SK-N-SH treated with all-trans-retinoic acid at 6 μM for 48 hours (cell line): ENCODE data around the gene LRRC56.

ENCODE experiments used
- ATAC-seq: fragments of 200-7000 bp; cut with Tn5 transposase; 3 replicates; pipeline ENCODE4 v1.9.1; 2020; ENCODE audit warnings: mild to moderate bottlenecking, moderate library complexity
- ARNTL ChIP-seq: fragments of 450-650 bp; formaldehyde crosslinking; IDR thresholded peaks from 2 replicates; pipeline ENCODE4 v1.5.0; 2020; ENCODE audit warnings: low read depth, mild to moderate bottlenecking, moderate library complexity, borderline replicate concordance
- BACH2 ChIP-seq: fragments of 250-450 bp; sonication (Bioruptor Pico); IDR thresholded peaks from 2 replicates; pipeline ENCODE4 v1.9.0; 2021; ENCODE audit warnings: mild to moderate bottlenecking, borderline replicate concordance
- CREB5 ChIP-seq: fragments of 250-450 bp; sonication (Bioruptor Pico); IDR thresholded peaks from 2 replicates; pipeline ENCODE4 v1.5.1; 2020; ENCODE audit warnings: low read depth, mild to moderate bottlenecking, moderate library complexity
- CSDC2 ChIP-seq: fragments of 250-450 bp; sonication (Bioruptor Pico); IDR thresholded peaks from 2 replicates; pipeline ENCODE4 v1.5.0; 2020; ENCODE audit warnings: mild to moderate bottlenecking, moderate library complexity
- ESRRG ChIP-seq: fragments of 250-450 bp; sonication (Bioruptor Pico); IDR thresholded peaks from 2 replicates; pipeline ENCODE4 v1.6.1; 2021; ENCODE audit warnings: mild to moderate bottlenecking
- GLIS3 ChIP-seq: fragments of 250-450 bp; sonication (Bioruptor Pico); IDR thresholded peaks from 2 replicates; pipeline ENCODE4 v1.5.0; 2020; ENCODE audit warnings: mild to moderate bottlenecking, moderate library complexity
- ISL1 ChIP-seq: fragments of 250-450 bp; sonication (Bioruptor Pico); IDR thresholded peaks from 2 replicates; pipeline ENCODE4 v2.1.2; 2022; ENCODE audit warnings: mild to moderate bottlenecking, moderate library complexity
- OSR1 ChIP-seq: fragments of 250-450 bp; sonication (Bioruptor Pico); IDR thresholded peaks from 2 replicates; pipeline ENCODE4 v1.8.0; 2022; ENCODE audit warnings: moderate library complexity, mild to moderate bottlenecking, inconsistent platforms
- POU6F1 ChIP-seq: fragments of 250-450 bp; sonication (Bioruptor Pico); IDR thresholded peaks from 2 replicates; pipeline ENCODE4 v1.8.0; 2021; ENCODE audit warnings: low read depth, mild to moderate bottlenecking, moderate library complexity, borderline replicate concordance
- PPARA ChIP-seq: fragments of 250-450 bp; sonication (Bioruptor Pico); IDR thresholded peaks from 2 replicates; pipeline ENCODE4 v1.5.0; 2020; ENCODE audit warnings: mild to moderate bottlenecking, borderline replicate concordance
- RARB ChIP-seq: fragments of 250-450 bp; sonication (Bioruptor Pico); IDR thresholded peaks from 2 replicates; pipeline ENCODE4 v1.8.0; 2021; ENCODE audit warnings: mild to moderate bottlenecking, moderate library complexity
- SNAI2 ChIP-seq: fragments of 250-450 bp; sonication (Bioruptor Pico); IDR thresholded peaks from 2 replicates; pipeline ENCODE4 v1.5.0; 2020; ENCODE audit warnings: mild to moderate bottlenecking, moderate library complexity
- TCF4 ChIP-seq: fragments of 250-450 bp; sonication (Bioruptor Pico); IDR thresholded peaks from 2 replicates; pipeline ENCODE4 v1.8.0; 2021; ENCODE audit warnings: mild to moderate bottlenecking, moderate library complexity, borderline replicate concordance
- ZFP3 ChIP-seq: fragments of 250-450 bp; sonication (Bioruptor Pico); IDR thresholded peaks from 2 replicates; pipeline ENCODE4 v1.5.0; 2020; ENCODE audit warnings: mild to moderate bottlenecking, moderate library complexity
- ZFP30 ChIP-seq: fragments of 450-650 bp; formaldehyde crosslinking; IDR thresholded peaks from 2 replicates; pipeline ENCODE4 v1.5.0; 2022; ENCODE audit warnings: mild to moderate bottlenecking, moderate library complexity
- ZNF565 ChIP-seq: fragments of 450-650 bp; formaldehyde crosslinking; conservative IDR thresholded peaks from 2 replicates; pipeline ENCODE4 v1.5.0; 2020; ENCODE audit warnings: low read depth, mild to moderate bottlenecking, moderate library complexity
- ZNF70 ChIP-seq: fragments of 450-650 bp; formaldehyde crosslinking; IDR thresholded peaks from 2 replicates; pipeline ENCODE4 v1.5.0; 2020; ENCODE audit warnings: mild to moderate bottlenecking, moderate library complexity
- ZNF8 ChIP-seq: fragments of 450-650 bp; formaldehyde crosslinking; IDR thresholded peaks from 2 replicates; pipeline ENCODE4 v1.5.0; 2020; ENCODE audit warnings: mild to moderate bottlenecking, moderate library complexity
- TF ChIP-seq, protein P1 (sequence below): fragments of 250-450 bp; sonication (Bioruptor Pico); IDR thresholded peaks from 2 replicates; pipeline ENCODE4 v1.5.1; 2021; ENCODE audit warnings: mild to moderate bottlenecking, moderate library complexity
- TF ChIP-seq, protein P2 (sequence below): fragments of 250-450 bp; sonication (Bioruptor Pico); IDR thresholded peaks from 2 replicates; pipeline ENCODE4 v1.5.0; 2020; ENCODE audit warnings: mild to moderate bottlenecking, moderate library complexity

Gene LRRC56

DNA sequence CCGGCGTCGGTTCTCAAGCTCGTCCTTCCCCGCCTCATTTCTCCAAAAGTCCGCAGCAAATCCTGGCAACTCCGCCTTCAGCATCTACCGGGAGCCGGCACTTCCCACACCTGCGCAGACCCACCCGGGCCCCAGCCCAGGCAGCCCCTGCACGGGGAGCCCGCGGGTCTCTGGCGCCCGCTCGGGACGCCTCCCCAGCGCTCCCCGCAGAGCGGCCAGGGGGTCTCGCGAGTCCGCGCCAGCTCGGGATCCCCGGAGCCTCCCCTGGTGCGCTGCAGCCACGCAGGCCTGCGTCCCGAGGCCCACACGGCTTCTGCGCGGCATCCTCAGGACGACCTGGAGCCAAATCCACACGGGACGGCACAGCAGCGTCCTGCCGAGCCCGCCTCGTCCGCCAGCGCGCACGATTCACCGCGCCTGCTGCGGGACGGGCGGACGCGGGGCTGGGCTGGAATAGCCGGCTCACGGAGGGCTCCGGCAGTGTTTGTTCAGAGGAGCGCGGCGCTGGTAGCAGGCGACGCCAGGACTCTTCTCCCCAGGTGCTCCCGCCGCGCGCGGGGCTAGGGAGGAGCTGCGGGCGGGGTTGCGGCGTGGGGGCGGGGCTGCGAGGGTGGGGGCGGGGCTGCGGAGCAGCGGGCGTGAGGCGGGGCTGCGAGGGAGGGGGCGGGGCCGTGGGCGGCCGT lies 38.1 kb downstream of the LRRC56 start:
- peak; percentile 56 for ATAC-seq
- TF ChIP-seq ZNF8 (CRISPR knock-in tag) (no peak), CSDC2 (CRISPR knock-in tag) (no peak), SNAI2 (CRISPR knock-in tag) (no peak), TCF4 (no peak), PPARA (CRISPR knock-in tag) (no peak), ARNTL (no peak), ZFP3 (CRISPR knock-in tag) (no peak)

GRCh38 chr11:575996-576768 lies 38.9 kb downstream of the LRRC56 start, which contains the start of gene PHRF1:
PHRF1 (plus strand) TSS chr11:576470; CDS start chr11:581513, 5,043 bp downstream.
- TF ChIP-seq ZNF565 (CRISPR knock-in tag) (no peak), TCF4 (no peak), RARB (CRISPR knock-in tag) (no peak), ISL1 (no peak), PPARA (CRISPR knock-in tag) (no peak), CREB5 (CRISPR knock-in tag) (no peak), ZNF8 (CRISPR knock-in tag) (no peak), POU6F1 (CRISPR knock-in tag) (no peak), SNAI2 (CRISPR knock-in tag) (no peak), ZFP30 (CRISPR knock-in tag) (no peak)
- TF ChIP-seq, protein P1, sequence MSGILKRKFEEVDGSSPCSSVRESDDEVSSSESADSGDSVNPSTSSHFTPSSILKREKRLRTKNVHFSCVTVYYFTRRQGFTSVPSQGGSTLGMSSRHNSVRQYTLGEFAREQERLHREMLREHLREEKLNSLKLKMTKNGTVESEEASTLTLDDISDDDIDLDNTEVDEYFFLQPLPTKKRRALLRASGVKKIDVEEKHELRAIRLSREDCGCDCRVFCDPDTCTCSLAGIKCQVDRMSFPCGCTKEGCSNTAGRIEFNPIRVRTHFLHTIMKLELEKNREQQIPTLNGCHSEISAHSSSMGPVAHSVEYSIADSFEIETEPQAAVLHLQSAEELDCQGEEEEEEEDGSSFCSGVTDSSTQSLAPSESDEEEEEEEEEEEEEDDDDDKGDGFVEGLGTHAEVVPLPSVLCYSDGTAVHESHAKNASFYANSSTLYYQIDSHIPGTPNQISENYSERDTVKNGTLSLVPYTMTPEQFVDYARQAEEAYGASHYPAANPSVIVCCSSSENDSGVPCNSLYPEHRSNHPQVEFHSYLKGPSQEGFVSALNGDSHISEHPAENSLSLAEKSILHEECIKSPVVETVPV (CRISPR knock-in tag) = no peak
- TF ChIP-seq, protein P2, sequence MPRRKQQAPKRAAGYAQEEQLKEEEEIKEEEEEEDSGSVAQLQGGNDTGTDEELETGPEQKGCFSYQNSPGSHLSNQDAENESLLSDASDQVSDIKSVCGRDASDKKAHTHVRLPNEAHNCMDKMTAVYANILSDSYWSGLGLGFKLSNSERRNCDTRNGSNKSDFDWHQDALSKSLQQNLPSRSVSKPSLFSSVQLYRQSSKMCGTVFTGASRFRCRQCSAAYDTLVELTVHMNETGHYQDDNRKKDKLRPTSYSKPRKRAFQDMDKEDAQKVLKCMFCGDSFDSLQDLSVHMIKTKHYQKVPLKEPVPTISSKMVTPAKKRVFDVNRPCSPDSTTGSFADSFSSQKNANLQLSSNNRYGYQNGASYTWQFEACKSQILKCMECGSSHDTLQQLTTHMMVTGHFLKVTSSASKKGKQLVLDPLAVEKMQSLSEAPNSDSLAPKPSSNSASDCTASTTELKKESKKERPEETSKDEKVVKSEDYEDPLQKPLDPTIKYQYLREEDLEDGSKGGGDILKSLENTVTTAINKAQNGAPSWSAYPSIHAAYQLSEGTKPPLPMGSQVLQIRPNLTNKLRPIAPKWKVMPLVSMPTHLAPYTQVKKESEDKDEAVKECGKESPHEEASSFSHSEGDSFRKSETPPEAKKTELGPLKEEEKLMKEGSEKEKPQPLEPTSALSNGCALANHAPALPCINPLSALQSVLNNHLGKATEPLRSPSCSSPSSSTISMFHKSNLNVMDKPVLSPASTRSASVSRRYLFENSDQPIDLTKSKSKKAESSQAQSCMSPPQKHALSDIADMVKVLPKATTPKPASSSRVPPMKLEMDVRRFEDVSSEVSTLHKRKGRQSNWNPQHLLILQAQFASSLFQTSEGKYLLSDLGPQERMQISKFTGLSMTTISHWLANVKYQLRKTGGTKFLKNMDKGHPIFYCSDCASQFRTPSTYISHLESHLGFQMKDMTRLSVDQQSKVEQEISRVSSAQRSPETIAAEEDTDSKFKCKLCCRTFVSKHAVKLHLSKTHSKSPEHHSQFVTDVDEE (CRISPR knock-in tag) = no peak
- ATAC-seq = peak; percentile 91

DNA sequence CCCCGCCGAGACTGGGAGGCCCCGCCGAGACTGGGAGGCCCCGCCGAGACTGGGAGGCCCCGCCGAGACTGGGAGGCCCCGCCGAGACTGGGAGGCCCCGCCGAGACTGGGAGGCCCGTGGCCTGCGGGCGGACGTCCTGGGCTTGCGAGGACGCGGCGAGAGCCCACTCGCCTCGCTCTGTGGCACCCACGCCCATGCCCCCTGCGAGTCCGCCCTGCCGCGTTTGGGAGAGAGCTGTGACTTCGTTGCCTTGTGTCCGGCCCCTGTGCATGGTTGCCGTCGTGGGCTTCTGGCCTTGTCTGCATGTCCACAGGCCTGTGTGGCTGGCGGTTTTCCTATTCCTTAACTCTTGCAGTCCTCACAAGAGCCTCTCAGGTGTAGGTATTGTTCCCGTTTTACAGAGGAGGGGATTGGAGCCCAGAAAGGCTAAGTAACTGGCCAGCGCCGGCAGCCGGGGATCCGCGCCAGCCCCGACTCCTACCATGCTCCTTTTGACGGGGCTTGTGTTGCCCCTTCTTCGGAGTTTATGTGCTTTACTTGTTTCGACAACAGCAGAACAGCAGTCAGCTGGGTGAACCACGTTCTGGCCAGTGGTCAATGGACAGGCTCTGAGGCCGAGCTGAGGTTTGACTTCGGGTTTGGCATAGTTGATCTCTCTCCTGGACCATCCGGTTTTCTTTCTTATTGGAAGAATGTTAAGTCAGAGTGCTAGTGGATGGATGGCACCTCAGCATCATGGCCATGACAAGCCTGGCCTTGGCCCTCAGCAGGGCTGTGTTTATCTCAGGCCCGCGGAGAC lies 39.7 kb downstream of the LRRC56 start:
- TF ChIP-seq SNAI2 (CRISPR knock-in tag) (no peak), ZNF70 (CRISPR knock-in tag) (no peak), CREB5 (CRISPR knock-in tag) (no peak), ZNF565 (CRISPR knock-in tag) (no peak), POU6F1 (CRISPR knock-in tag) (no peak), PPARA (CRISPR knock-in tag) (no peak), ESRRG (no peak), OSR1 (CRISPR knock-in tag) (no peak), RARB (CRISPR knock-in tag) (no peak), ZFP3 (CRISPR knock-in tag) (no peak), CSDC2 (CRISPR knock-in tag) (no peak), ZNF8 (CRISPR knock-in tag) (no peak), BACH2 (CRISPR knock-in tag) (no peak), GLIS3 (CRISPR knock-in tag) (no peak)
- TF ChIP-seq, protein P2 (CRISPR knock-in tag) = no peak
- TF ChIP-seq, all 23 proteins: peak for 0
- no peak for ATAC-seq
